A673 (cell line): ENCODE measurements around the gene MDM1. TPM values are rescaled to one million over a fixed set of nuclear protein-coding genes. Genes with fewer than 3 reads are reported as not detected.

Experiments used
- BruUV-seq: library from RNA; stranded (reverse); fragments of 400-500 nt; replicated peaks from 2 replicates; lab custom pipeline; 2021; lab: Mats Ljungman, UMichigan
- CTCF ChIA-PET: fragments of 300-600 bp; sonication (Branson Sonifier 250); formaldehyde crosslinking; loops from one replicate; lab custom pipeline; 2022; ENCODE audit warnings: antibody characterized with exemption; lab: Charles Lee
- POLR2A ChIA-PET: fragments of 300-600 bp; sonication (Branson Sonifier 250); formaldehyde crosslinking; loops from one replicate; lab custom pipeline; 2022; ENCODE audit warnings: antibody characterized with exemption; ENCODE audit not compliant: low non-redundant PET; lab: Charles Lee
- DNase-seq: peaks from one replicate; pipeline ENCODE4 v3.0.0-alpha.2; 2015; ENCODE audit warnings: low spot score
- H3K27ac ChIP-seq: fragments of 200-600 bp; sonication (generic); 2 replicates; pipeline ENCODE4 v1.5.1; 2016; ENCODE audit warnings: mixed run types, low read depth, mild to moderate bottlenecking, mixed read lengths, antibody characterized with exemption, low read length; ENCODE audit not compliant: poor library complexity, severe bottlenecking
- H3K27me3 ChIP-seq: fragments of 200-600 bp; sonication (generic); replicated peaks from 2 replicates; pipeline ENCODE4 v1.6.1; 2017; ENCODE audit warnings: mixed run types, low read depth, mild to moderate bottlenecking, mixed read lengths, antibody characterized with exemption, low read length; ENCODE audit not compliant: insufficient read depth, poor library complexity
- H3K36me3 ChIP-seq: fragments of 200-600 bp; sonication (generic); 2 replicates; pipeline ENCODE4 v1.6.1; 2016; ENCODE audit warnings: mixed run types, mild to moderate bottlenecking, mixed read lengths, antibody characterized with exemption, low read length; ENCODE audit not compliant: insufficient read depth, poor library complexity, severe bottlenecking
- H3K4me1 ChIP-seq: fragments of 200-600 bp; sonication (generic); 2 replicates; pipeline ENCODE4 v1.6.1; 2017; ENCODE audit warnings: mixed run types, mild to moderate bottlenecking, mixed read lengths, antibody characterized with exemption, low read length; ENCODE audit not compliant: insufficient read depth, poor library complexity, severe bottlenecking
- H3K4me3 ChIP-seq: fragments of 200-600 bp; sonication (generic); 2 replicates; pipeline ENCODE4 v1.5.1; 2016; ENCODE audit warnings: low read depth, mixed run types, mild to moderate bottlenecking, mixed read lengths, low read length; ENCODE audit not compliant: poor library complexity, severe bottlenecking
- H3K9me3 ChIP-seq: fragments of 200-600 bp; sonication (generic); 2 replicates; pipeline ENCODE4 v1.6.1; 2016; ENCODE audit warnings: mixed run types, low read depth, mild to moderate bottlenecking, mixed read lengths, antibody characterized with exemption, low read length; ENCODE audit not compliant: poor library complexity, severe bottlenecking
- EZH2 ChIP-seq: fragments of 200-600 bp; sonication (generic); IDR thresholded peaks from 2 replicates; pipeline ENCODE4 v1.6.1; 2017; ENCODE audit warnings: borderline replicate concordance, low read depth, mild to moderate bottlenecking, mixed read lengths, antibody characterized with exemption, low read length; ENCODE audit not compliant: poor library complexity, severe bottlenecking
- intact Hi-C: fragments of 100-400 bp; cut with micrococcal nuclease; formaldehyde crosslinking; loops from one replicate; pipeline ENCODE4 v1.10.0; 2022; ENCODE audit not compliant: unreplicated experiment
- total RNA-seq: library from RNA; stranded (reverse); gene quantifications from 2 replicates; pipeline ENCODE4 v1.2.3, GENCODE V29; 2021
- TF ChIP-seq, protein P1 (sequence below): fragments of 300-800, 200-600 bp; sonication (generic); conservative IDR thresholded peaks from 2 replicates; pipeline ENCODE4 v1.5.1; 2017; ENCODE audit warnings: low read depth, mild to moderate bottlenecking, antibody characterized with exemption, low read length, moderate library complexity, mixed read lengths

Gene MDM1
- total RNA-seq, 1 experiment from 2014 or later, result 18.6 TPM

DNA sequence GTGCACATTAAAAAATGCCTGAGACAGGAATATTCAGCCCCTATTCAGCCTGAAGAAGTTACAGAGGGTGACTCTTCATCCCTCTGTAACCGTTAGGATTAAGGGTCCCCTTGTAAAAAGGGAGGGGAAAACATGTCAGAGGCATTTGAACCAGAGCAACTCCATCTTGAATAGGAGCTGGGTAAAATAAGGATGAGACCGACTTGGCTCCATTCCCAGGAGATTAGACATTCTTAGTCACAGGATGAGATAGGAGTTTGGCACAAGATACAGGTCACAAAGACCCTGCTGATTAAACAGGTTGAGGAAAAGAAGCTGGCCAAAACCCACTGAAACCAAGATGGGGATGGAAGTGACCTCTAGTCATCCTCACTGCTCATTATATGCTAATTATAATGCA lies 19.9 kb upstream of the MDM1 start:
- intact Hi-C loops, result no loop called here
- ChIA-PET POLR2A (no interaction called here), CTCF (no interaction called here)
- Histone ChIP-seq H3K27ac (no peak overlapping the region), H3K36me3 (no peaks in the 10 kb centered on the region), H3K4me1 (no peaks in the 10 kb centered on the region), H3K9me3 (no peaks in the 10 kb centered on the region), H3K27me3 (no peaks in the 10 kb centered on the region), H3K4me3 (no peak overlapping the region)
- no TSS peak for BruUV-seq
- peak; percentile 35 for DNase-seq
- TF ChIP-seq, protein P1, sequence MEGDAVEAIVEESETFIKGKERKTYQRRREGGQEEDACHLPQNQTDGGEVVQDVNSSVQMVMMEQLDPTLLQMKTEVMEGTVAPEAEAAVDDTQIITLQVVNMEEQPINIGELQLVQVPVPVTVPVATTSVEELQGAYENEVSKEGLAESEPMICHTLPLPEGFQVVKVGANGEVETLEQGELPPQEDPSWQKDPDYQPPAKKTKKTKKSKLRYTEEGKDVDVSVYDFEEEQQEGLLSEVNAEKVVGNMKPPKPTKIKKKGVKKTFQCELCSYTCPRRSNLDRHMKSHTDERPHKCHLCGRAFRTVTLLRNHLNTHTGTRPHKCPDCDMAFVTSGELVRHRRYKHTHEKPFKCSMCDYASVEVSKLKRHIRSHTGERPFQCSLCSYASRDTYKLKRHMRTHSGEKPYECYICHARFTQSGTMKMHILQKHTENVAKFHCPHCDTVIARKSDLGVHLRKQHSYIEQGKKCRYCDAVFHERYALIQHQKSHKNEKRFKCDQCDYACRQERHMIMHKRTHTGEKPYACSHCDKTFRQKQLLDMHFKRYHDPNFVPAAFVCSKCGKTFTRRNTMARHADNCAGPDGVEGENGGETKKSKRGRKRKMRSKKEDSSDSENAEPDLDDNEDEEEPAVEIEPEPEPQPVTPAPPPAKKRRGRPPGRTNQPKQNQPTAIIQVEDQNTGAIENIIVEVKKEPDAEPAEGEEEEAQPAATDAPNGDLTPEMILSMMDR, result no peak
- no peak for TF ChIP-seq EZH2

GRCh38 chr12:68350753-68351152 lies 18.6 kb upstream of the MDM1 start:
- ChIA-PET CTCF (no interaction called here), POLR2A (no interaction called here)
- Histone ChIP-seq H3K27ac (no peak overlapping the region), H3K36me3 (no peaks in the 10 kb centered on the region), H3K4me1 (no peaks in the 10 kb centered on the region), H3K27me3 (no peaks in the 10 kb centered on the region), H3K4me3 (no peak overlapping the region), H3K9me3 (no peaks in the 10 kb centered on the region)
- TF ChIP-seq, protein P1, result no peak
- TF ChIP-seq EZH2, result no peak
- no TSS peak for BruUV-seq
- no peak for DNase-seq
- intact Hi-C loops, result no loop called here

- POLR2A ChIA-PET, result no interaction called here
- intact Hi-C loops, result no loop called here
- H3K27me3 ChIP-seq, result peaks cover under 1% of the 10 kb centered on the region
Observed at GRCh38 chr12:68349921-68350606, 17.9 kb upstream of the MDM1 start.

More at GRCh38 chr12:68349921-68350606, 17.9 kb upstream of the MDM1 start:
- Histone ChIP-seq H3K4me1 (no peaks in the 10 kb centered on the region), H3K27ac (no peak overlapping the region), H3K36me3 (no peaks in the 10 kb centered on the region), H3K4me3 (no peak overlapping the region), H3K9me3 (no peaks in the 10 kb centered on the region)
- CTCF ChIA-PET, result no interaction called here
- no TSS peak for BruUV-seq
- TF ChIP-seq EZH2, result no peak
- TF ChIP-seq, protein P1, result no peak
- no peak for DNase-seq
